A549 treated with dexamethasone at 1 μM for 4 hours (cell line): ENCODE results near the gene DSG3. TPM values are rescaled to one million over a fixed set of nuclear protein-coding genes. Genes with fewer than 3 reads are reported as not detected.

Source experiments
- total RNA-seq: library from RNA; stranded (reverse); fragments of 200-300 nt; extraction: Qiagen RNA extraction; gene quantifications from 5 replicates; pipeline ENCODE4 v1.2.3, GENCODE V29; 2022

The DSG3 gene
- total RNA-seq = 0.01 to 0.02 TPM (median 0.02 TPM) in 4 of 5 replicates, not detected in the other

GRCh38 chr18:31447530-31448191, at the start of gene DSG3:
TSS of gene DSG3 (plus strand) at chr18:31447741. CDS start at chr18:31447878, 137 bp downstream.

GRCh38 chr18:31497836-31498573, 50.5 kb downstream of the DSG3 start, which contains the start of gene DSG2:
TSS of gene DSG2 (plus strand) at chr18:31498177. CDS start at chr18:31498252, 75 bp downstream.

Other genes with a start within 250 kb of the DSG3 start
- gene DSG1, start 129.6 kb upstream of the DSG3 start, total RNA-seq = not detected in 5 replicates
- not detected in 5 replicates for gene DSG4, start 71.0 kb upstream of the DSG3 start, total RNA-seq
- gene DSG2, start 50.4 kb downstream of the DSG3 start, total RNA-seq = 45.6 to 69.2 TPM (median 64.0 TPM) in 5 replicates
- 0.11 to 0.13 TPM in 2 of 5 replicates, not detected in the others for gene TTR, start 144.1 kb downstream of the DSG3 start, total RNA-seq
- 5.3 to 8.0 TPM (median 7.1 TPM) in 5 replicates for gene B4GALT6, start 236.8 kb downstream of the DSG3 start, total RNA-seq